Measurements from ENCODE around the gene OR2V2.
"Not testable (repeated sequence)": the region's sequence is repeated elsewhere in the genome, so short reads cannot be mapped to it uniquely, and the experiment has no call there.

The OR2V2 gene

GRCh38 chr5:181145133-181145532 is 2.3 kb upstream of the OR2V2 start:
- no peak for DNase-seq

- DNase-seq = no peak
These were observed 2.0 kb downstream of the OR2V2 start for GRCh38 chr5:181149355-181149754.

- no peak for DNase-seq
These were observed 2.7 kb downstream of the OR2V2 start for GRCh38 chr5:181149806-181150733.

GRCh38 chr5:181151146-181151545 is 3.8 kb downstream of the OR2V2 start:
- DNase-seq = no peak

GRCh38 chr5:181152406-181152805 is 5.0 kb downstream of the OR2V2 start:
- DNase-seq = no peak

GRCh38 chr5:181153814-181154213 is 6.4 kb downstream of the OR2V2 start:
- DNase-seq = no peak

GRCh38 chr5:181156758-181157157 is 9.4 kb downstream of the OR2V2 start:
- DNase-seq = no peak

- DNase-seq = no peak
These were observed 11.5 kb downstream of the OR2V2 start for GRCh38 chr5:181158869-181159268.

- peak; percentile 81 to 92 (median 90) for DNase-seq
These were observed 12.1 kb downstream of the OR2V2 start for GRCh38 chr5:181159286-181160151.

- peak; percentile 68 to 85 (median 81) for DNase-seq
These were observed 12.9 kb downstream of the OR2V2 start for GRCh38 chr5:181160152-181160754.

GRCh38 chr5:181160755-181161533 is 13.6 kb downstream of the OR2V2 start:
- not testable (repeated sequence) for DNase-seq

GRCh38 chr5:181161534-181162175 is 14.3 kb downstream of the OR2V2 start:
- no peak for DNase-seq

- DNase-seq = no peak
These were observed 16.2 kb downstream of the OR2V2 start for GRCh38 chr5:181163487-181164075.

- no peak for DNase-seq
These were observed 16.9 kb downstream of the OR2V2 start for GRCh38 chr5:181164076-181164952.

GRCh38 chr5:181166812-181167733 is 19.7 kb downstream of the OR2V2 start:
- DNase-seq = peak in 1 of 3 donors; percentile 41

- peak in 1 of 3 donors; percentile 42 for DNase-seq
These were observed 20.6 kb downstream of the OR2V2 start for GRCh38 chr5:181167814-181168488.

- DNase-seq = no peak
These were observed 21.3 kb downstream of the OR2V2 start for GRCh38 chr5:181168595-181169118.
